ENCODE measurements around the gene SH2D3A. TPM values are rescaled to one million over a fixed set of nuclear protein-coding genes. Genes with fewer than 3 reads are reported as not detected.

Gene SH2D3A
- total RNA-seq, 1 experiment from 2014 or later = 30.3 TPM

- no peak for TF ChIP-seq ARID4B (CRISPR knock-in tag; IDR thresholded peaks at IDR 0.05; ENCODE audit: borderline replicate concordance)
- no peak for TF ChIP-seq CTCF (IDR thresholded peaks at IDR 0.05)
- TF ChIP-seq KAT7 (CRISPR knock-in tag; IDR thresholded peaks at IDR 0.05; ENCODE audit: borderline replicate concordance) = no peak
- TF ChIP-seq ATF2 (CRISPR knock-in tag; IDR thresholded peaks at IDR 0.05; ENCODE audit: borderline replicate concordance, low read depth) = no peak
- no peak for TF ChIP-seq STAT6 (CRISPR knock-in tag; conservative IDR thresholded peaks at IDR 0.05; ENCODE audit: low read depth)
- TF ChIP-seq RORB (CRISPR knock-in tag; IDR thresholded peaks at IDR 0.05) = no peak
- no peak for TF ChIP-seq MYBL2 (CRISPR knock-in tag; IDR thresholded peaks at IDR 0.05)
- TF ChIP-seq GABPB1 (CRISPR knock-in tag; IDR thresholded peaks at IDR 0.05) = no peak
- no peak for TF ChIP-seq ZNF219 (CRISPR knock-in tag; IDR thresholded peaks at IDR 0.05; ENCODE audit: borderline replicate concordance)
- TF ChIP-seq E2F5 (CRISPR knock-in tag; IDR thresholded peaks at IDR 0.05) = no peak
Observed at GRCh38 chr19:6716610-6716970, 50.6 kb downstream of the SH2D3A start (continued).

- Mint-ChIP-seq H3K27ac (no peak overlapping the region), H3K27me3 (ENCODE audit: low read depth) (peaks cover 30% of the 10 kb centered on the region), H3K4me3 (no peak overlapping the region), H3K36me3 (no peaks in the 10 kb centered on the region), H3K9me3 (peaks cover 8% of the 10 kb centered on the region), H3K4me1 (peaks cover 20% of the 10 kb centered on the region)
- ChIA-PET POLR2A (interaction anchor here (0.6 kb wide), 1 partner anchor 181 kb away, joined by 5 read pairs; no protein-coding TSS in a partner anchor), CTCF (interaction anchor here (1.0 to 1.6 kb wide), 3 partner anchors 18 to 199 kb away, joined by 3 to 4 read pairs (median 3); no protein-coding TSS in a partner anchor)
- no peak for ATAC-seq
- no peak for DNase-seq (ENCODE audit: low spot score)
- no peak for TF ChIP-seq JUN (CRISPR knock-in tag; IDR thresholded peaks at IDR 0.05)
- TF ChIP-seq FOXK1 (CRISPR knock-in tag; IDR thresholded peaks at IDR 0.05) = no peak
- TF ChIP-seq KAT7 (CRISPR knock-in tag; IDR thresholded peaks at IDR 0.05; ENCODE audit: borderline replicate concordance) = no peak
- TF ChIP-seq RELA (CRISPR knock-in tag; IDR thresholded peaks at IDR 0.05; ENCODE audit: borderline replicate concordance) = no peak
- no peak for TF ChIP-seq CREB1 (CRISPR knock-in tag; IDR thresholded peaks at IDR 0.05)
Observed at GRCh38 chr19:6714749-6715555, 52.3 kb downstream of the SH2D3A start.
